Activated CD4-positive, alpha-beta memory T cell treated with anti-CD3 and anti-CD28 coated beads, Interleukin-2, amount 10 ng/mL, durations not matched to agents 7 days and 5 days (primary cell): Measurements from ENCODE around the gene FRMD3. TPM values are rescaled to one million over a fixed set of nuclear protein-coding genes. Genes with fewer than 3 reads are reported as not detected.

Source experiments
- CTCF ChIA-PET: fragments of 350-600 bp; sonication (Branson Sonifier 250); formaldehyde crosslinking; loops from one replicate; lab custom pipeline; 2021; ENCODE audit warnings: antibody characterized with exemption, inconsistent platforms; lab: Charles Lee
- POLR2A ChIA-PET: fragments of 350-600 bp; sonication (Branson Sonifier 250); formaldehyde crosslinking; loops from one replicate; lab custom pipeline; 2021; ENCODE audit warnings: antibody characterized with exemption; lab: Charles Lee
- DNase-seq: peaks from one replicate; pipeline ENCODE4 v3.0.0-alpha.2; 2020
- H3K27ac Mint-ChIP-seq: one replicate; pipeline ENCODE4 v1.8.0; 2021; ENCODE audit warnings: mild to moderate bottlenecking, mixed read lengths
- H3K27me3 Mint-ChIP-seq: one replicate; pipeline ENCODE4 v1.8.0; 2021; ENCODE audit warnings: mixed read lengths
- H3K36me3 Mint-ChIP-seq: one replicate; pipeline ENCODE4 v1.8.0; 2021; ENCODE audit warnings: low read depth, mixed read lengths
- H3K4me1 Mint-ChIP-seq: one replicate; pipeline ENCODE4 v1.8.0; 2021; ENCODE audit warnings: mixed read lengths
- H3K4me3 Mint-ChIP-seq: one replicate; pipeline ENCODE4 v1.8.0; 2021; ENCODE audit warnings: mild to moderate bottlenecking, mixed read lengths
- H3K9me3 Mint-ChIP-seq: one replicate; pipeline ENCODE4 v1.8.0; 2021; ENCODE audit warnings: mixed read lengths
- total RNA-seq, 2 experiments: library from RNA; stranded (reverse); gene quantifications; one replicate each; pipeline ENCODE4 v1.2.3, GENCODE V29; 2021

The FRMD3 gene
- total RNA-seq, 2 experiments from 2014 or later, result 0.23 to 0.30 TPM

GRCh38 chr9:83219924-83220438 lies 318.2 kb downstream of the FRMD3 start:
- no peak for DNase-seq
- peaks cover 16% of the 10 kb centered on the region for H3K27me3 Mint-ChIP-seq
- peaks cover 2% of the 10 kb centered on the region for H3K4me1 Mint-ChIP-seq
- POLR2A ChIA-PET, result no interaction called here
- no peak overlapping the region for H3K27ac Mint-ChIP-seq
- CTCF ChIA-PET, result no interaction called here
- H3K4me3 Mint-ChIP-seq, result no peak overlapping the region
- no peaks in the 10 kb centered on the region for H3K9me3 Mint-ChIP-seq
- no peaks in the 10 kb centered on the region for H3K36me3 Mint-ChIP-seq

- CTCF ChIA-PET, result no interaction called here
- H3K27me3 Mint-ChIP-seq, result peaks cover 16% of the 10 kb centered on the region
- no peak for DNase-seq
- H3K4me3 Mint-ChIP-seq, result no peak overlapping the region
- no peaks in the 10 kb centered on the region for H3K36me3 Mint-ChIP-seq
- peaks cover 3% of the 10 kb centered on the region for H3K9me3 Mint-ChIP-seq
- no peak overlapping the region for H3K27ac Mint-ChIP-seq
- POLR2A ChIA-PET, result no interaction called here
- H3K4me1 Mint-ChIP-seq, result peaks cover 2% of the 10 kb centered on the region
These were observed 318.9 kb downstream of the FRMD3 start for GRCh38 chr9:83219154-83219923.

- Mint-ChIP-seq H3K4me3 (no peak overlapping the region), H3K4me1 (peaks cover 2% of the 10 kb centered on the region), H3K27me3 (peaks cover 16% of the 10 kb centered on the region), H3K36me3 (no peaks in the 10 kb centered on the region), H3K9me3 (peaks cover 3% of the 10 kb centered on the region), H3K27ac (no peak overlapping the region)
- no peak for DNase-seq
- ChIA-PET CTCF (no interaction called here), POLR2A (no interaction called here)
These were observed 319.6 kb downstream of the FRMD3 start for GRCh38 chr9:83218411-83219090.

- POLR2A ChIA-PET, result no interaction called here
- no peak for DNase-seq
- Mint-ChIP-seq H3K36me3 (no peaks in the 10 kb centered on the region), H3K9me3 (no peaks in the 10 kb centered on the region), H3K4me1 (no peaks in the 10 kb centered on the region), H3K27ac (no peak overlapping the region), H3K4me3 (no peak overlapping the region), H3K27me3 (no peaks in the 10 kb centered on the region)
- CTCF ChIA-PET, result no interaction called here
These were observed 328.9 kb downstream of the FRMD3 start for GRCh38 chr9:83209188-83209731.

GRCh38 chr9:83208065-83208850 lies 329.9 kb downstream of the FRMD3 start:
- ChIA-PET POLR2A (no interaction called here), CTCF (no interaction called here)
- Mint-ChIP-seq H3K4me3 (no peak overlapping the region), H3K9me3 (no peaks in the 10 kb centered on the region), H3K27ac (no peak overlapping the region), H3K4me1 (no peaks in the 10 kb centered on the region), H3K36me3 (no peaks in the 10 kb centered on the region), H3K27me3 (no peaks in the 10 kb centered on the region)
- DNase-seq, result no peak

- CTCF ChIA-PET, result no interaction called here
- POLR2A ChIA-PET, result no interaction called here
- Mint-ChIP-seq H3K4me1 (no peaks in the 10 kb centered on the region), H3K4me3 (no peak overlapping the region), H3K36me3 (no peaks in the 10 kb centered on the region), H3K27me3 (no peaks in the 10 kb centered on the region), H3K27ac (no peak overlapping the region), H3K9me3 (no peaks in the 10 kb centered on the region)
- DNase-seq, result no peak
These were observed 334.2 kb downstream of the FRMD3 start for GRCh38 chr9:83204047-83204446.

GRCh38 chr9:83200531-83200930 lies 337.7 kb downstream of the FRMD3 start:
- no peaks in the 10 kb centered on the region for H3K36me3 Mint-ChIP-seq
- no peaks in the 10 kb centered on the region for H3K9me3 Mint-ChIP-seq
- CTCF ChIA-PET, result no interaction called here
- POLR2A ChIA-PET, result no interaction called here
- H3K27me3 Mint-ChIP-seq, result no peaks in the 10 kb centered on the region
- DNase-seq, result no peak
- H3K27ac Mint-ChIP-seq, result no peak overlapping the region
- no peaks in the 10 kb centered on the region for H3K4me1 Mint-ChIP-seq
- no peak overlapping the region for H3K4me3 Mint-ChIP-seq

- POLR2A ChIA-PET, result no interaction called here
- no peaks in the 10 kb centered on the region for H3K4me1 Mint-ChIP-seq
- DNase-seq, result no peak
- no peaks in the 10 kb centered on the region for H3K9me3 Mint-ChIP-seq
- no peak overlapping the region for H3K4me3 Mint-ChIP-seq
- no peak overlapping the region for H3K27ac Mint-ChIP-seq
- CTCF ChIA-PET, result no interaction called here
- H3K36me3 Mint-ChIP-seq, result no peaks in the 10 kb centered on the region
- no peaks in the 10 kb centered on the region for H3K27me3 Mint-ChIP-seq
These were observed 338.4 kb downstream of the FRMD3 start for GRCh38 chr9:83199832-83200231.

- no peak overlapping the region for H3K4me3 Mint-ChIP-seq
- POLR2A ChIA-PET, result no interaction called here
- no peaks in the 10 kb centered on the region for H3K36me3 Mint-ChIP-seq
These were observed 339.0 kb downstream of the FRMD3 start for GRCh38 chr9:83199240-83199639.

GRCh38 chr9:83198371-83198770 lies 339.8 kb downstream of the FRMD3 start:
- CTCF ChIA-PET, result no interaction called here
- no peaks in the 10 kb centered on the region for H3K27me3 Mint-ChIP-seq
- H3K27ac Mint-ChIP-seq, result no peak overlapping the region
- no peaks in the 10 kb centered on the region for H3K9me3 Mint-ChIP-seq
- no peaks in the 10 kb centered on the region for H3K4me1 Mint-ChIP-seq
- H3K4me3 Mint-ChIP-seq, result no peak overlapping the region
- DNase-seq, result no peak
- POLR2A ChIA-PET, result no interaction called here
- H3K36me3 Mint-ChIP-seq, result no peaks in the 10 kb centered on the region

More at GRCh38 chr9:83199240-83199639, 339.0 kb downstream of the FRMD3 start:
- H3K27me3 Mint-ChIP-seq, result no peaks in the 10 kb centered on the region
- CTCF ChIA-PET, result no interaction called here
- DNase-seq, result no peak
- H3K4me1 Mint-ChIP-seq, result no peaks in the 10 kb centered on the region
- no peak overlapping the region for H3K27ac Mint-ChIP-seq
- H3K9me3 Mint-ChIP-seq, result no peaks in the 10 kb centered on the region

- no peak overlapping the region for H3K27ac Mint-ChIP-seq
- no peaks in the 10 kb centered on the region for H3K27me3 Mint-ChIP-seq
- no peak for DNase-seq
- POLR2A ChIA-PET, result no interaction called here
- no peaks in the 10 kb centered on the region for H3K36me3 Mint-ChIP-seq
- no peaks in the 10 kb centered on the region for H3K9me3 Mint-ChIP-seq
- H3K4me3 Mint-ChIP-seq, result no peak overlapping the region
- CTCF ChIA-PET, result no interaction called here
- no peaks in the 10 kb centered on the region for H3K4me1 Mint-ChIP-seq
These were observed 340.6 kb downstream of the FRMD3 start for GRCh38 chr9:83197591-83197990.

GRCh38 chr9:83196946-83197345 lies 341.3 kb downstream of the FRMD3 start:
- no peak for DNase-seq
- Mint-ChIP-seq H3K27ac (no peak overlapping the region), H3K4me3 (no peak overlapping the region), H3K4me1 (no peaks in the 10 kb centered on the region), H3K36me3 (no peaks in the 10 kb centered on the region), H3K27me3 (no peaks in the 10 kb centered on the region), H3K9me3 (no peaks in the 10 kb centered on the region)
- ChIA-PET POLR2A (no interaction called here), CTCF (no interaction called here)
